Natural killer cell (primary cell): ENCODE measurements around the gene PSAT1. TPM values are rescaled to one million over a fixed set of nuclear protein-coding genes. Genes with fewer than 3 reads are reported as not detected.

ENCODE experiments used
- ATAC-seq, 3 donors: fragments of 150-1000 bp in 2 of 3; fragments of 200-7000 bp in 1 of 3; cut with Tn5 transposase; 1 replicate in 1 of 3; 2 replicates in 2 of 3; pipeline ENCODE4 v1.10.0; 2021; ENCODE audit warnings: mild to moderate bottlenecking in 2 of 3, moderate library complexity in 2 of 3
- DNase-seq, 2 donors: peaks; one replicate each; pipeline versions ENCODE4 v3.0.0 to v3.0.0-alpha.2; 2013 to 2021; ENCODE audit warnings: mixed read lengths in 1 of 2
- H3K27ac ChIP-seq: one replicate; pipeline ENCODE4 v1.5.1; 2013; ENCODE audit warnings: mild to moderate bottlenecking, low read length
- H3K27me3 ChIP-seq: one replicate; pipeline ENCODE4 v1.6.1; 2013; ENCODE audit warnings: low read length; ENCODE audit not compliant: control insufficient read depth, insufficient read depth
- H3K36me3 ChIP-seq: one replicate; pipeline ENCODE4 v1.6.1; 2013; ENCODE audit warnings: low read length; ENCODE audit not compliant: control insufficient read depth, insufficient read depth
- H3K4me1 ChIP-seq: one replicate; pipeline ENCODE4 v1.6.1; 2013; ENCODE audit warnings: low read length; ENCODE audit not compliant: control insufficient read depth, insufficient read depth
- H3K4me3 ChIP-seq: one replicate; pipeline ENCODE4 v1.5.1; 2013; ENCODE audit warnings: low read length
- H3K9me3 ChIP-seq: one replicate; pipeline ENCODE4 v1.6.1; 2013; ENCODE audit warnings: low read length; ENCODE audit not compliant: control insufficient read depth, insufficient read depth
- H3K27ac Mint-ChIP-seq, 2 donors: one replicate each; pipeline ENCODE4 v1.8.0; 2022; ENCODE audit warnings: mild to moderate bottlenecking in 2 of 2, mixed read lengths in 2 of 2, moderate library complexity in 1 of 2
- H3K27me3 Mint-ChIP-seq, 2 donors: one replicate each; pipeline ENCODE4 v1.8.0; 2022; ENCODE audit warnings: low read depth in 2 of 2, mixed read lengths in 2 of 2
- H3K36me3 Mint-ChIP-seq: one replicate; pipeline ENCODE4 v1.8.0; 2022; ENCODE audit warnings: mixed read lengths
- H3K4me1 Mint-ChIP-seq, 2 donors: one replicate each; pipeline ENCODE4 v1.8.0; 2022; ENCODE audit warnings: mixed read lengths in 2 of 2
- H3K4me3 Mint-ChIP-seq: one replicate; pipeline ENCODE4 v1.8.0; 2022; ENCODE audit warnings: mild to moderate bottlenecking, moderate library complexity, mixed read lengths
- H3K9me3 Mint-ChIP-seq, 2 donors: one replicate each; pipeline ENCODE4 v1.8.0; 2022; ENCODE audit warnings: mixed read lengths in 2 of 2
- CTCF ChIP-seq: fragments of 200-600 bp; IDR thresholded peaks from one replicate; pipeline ENCODE4 v1.8.0; 2022; ENCODE audit warnings: antibody characterized with exemption
- WGBS: methylation state at CpG from one replicate; pipeline ENCODE4 v1.1.7; 2013; ENCODE audit warnings: missing lambda C conversion rate; ENCODE audit not compliant: insufficient coverage; 5-methylcytosine and 5-hydroxymethylcytosine counted together
- intact Hi-C: fragments of 100-400 bp; cut with micrococcal nuclease; formaldehyde crosslinking; loops from one replicate; pipeline ENCODE4 v1.14.2; 2022
- total RNA-seq, 4 donors: library from RNA; stranded (reverse); fragments of 120-200 nt in 1 of 4; gene quantifications; one replicate each; pipeline versions ENCODE4 v1.2.3 to v1.2.4, GENCODE V29; 2013 to 2022

Gene PSAT1
- total RNA-seq, 3 donors from 2014 or later (not counting 1 experiment from before 2014, with no cell fraction given), result 1.1 to 3.3 (median 2.3) TPM

DNA sequence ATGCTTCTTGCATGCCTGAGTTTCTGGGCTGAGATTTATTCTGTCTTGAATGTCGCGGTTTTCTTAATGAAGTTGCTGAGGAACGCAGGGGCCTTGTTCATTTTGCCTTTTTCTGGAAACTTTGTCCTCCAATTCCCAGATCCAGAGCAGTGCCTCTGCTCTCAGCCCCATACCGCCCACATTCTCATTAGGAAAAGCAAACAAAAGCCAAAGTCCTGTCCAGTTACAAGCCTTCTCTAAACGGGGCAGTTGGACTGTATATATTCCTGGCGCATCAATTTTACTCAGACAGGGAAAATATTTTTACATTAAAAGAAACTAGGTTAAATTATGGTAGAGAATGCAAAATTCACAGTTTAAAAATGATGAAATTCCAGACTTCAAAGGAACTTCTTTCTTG, 1.2 kb upstream of the PSAT1 start:
- intact Hi-C loops, result no loop called here
- DNase-seq (no peak), ATAC-seq (no peak)
- Mint-ChIP-seq H3K36me3 (no peaks in the 10 kb centered on the region), H3K27ac (no peak overlapping the region), H3K4me1 (peaks cover 27 to 28% of the 10 kb centered on the region in 2 donors), H3K4me3 (peak overlapping the region; percentile 95), H3K27me3 (peaks cover 11 to 19% of the 10 kb centered on the region in 2 donors), H3K9me3 (no peaks in the 10 kb centered on the region)
- H3K4me3 ChIP-seq, result no peak overlapping the region
- WGBS, result 96% methylated on average over 4 of the region's 6 CpGs
- peaks cover 25% of the 10 kb centered on the region for H3K4me1 ChIP-seq
- no peaks in the 10 kb centered on the region for H3K9me3 ChIP-seq
- no peak overlapping the region for H3K27ac ChIP-seq
- peaks cover 11% of the 10 kb centered on the region for H3K27me3 ChIP-seq
- no peak for TF ChIP-seq CTCF
- no peaks in the 10 kb centered on the region for H3K36me3 ChIP-seq

DNA sequence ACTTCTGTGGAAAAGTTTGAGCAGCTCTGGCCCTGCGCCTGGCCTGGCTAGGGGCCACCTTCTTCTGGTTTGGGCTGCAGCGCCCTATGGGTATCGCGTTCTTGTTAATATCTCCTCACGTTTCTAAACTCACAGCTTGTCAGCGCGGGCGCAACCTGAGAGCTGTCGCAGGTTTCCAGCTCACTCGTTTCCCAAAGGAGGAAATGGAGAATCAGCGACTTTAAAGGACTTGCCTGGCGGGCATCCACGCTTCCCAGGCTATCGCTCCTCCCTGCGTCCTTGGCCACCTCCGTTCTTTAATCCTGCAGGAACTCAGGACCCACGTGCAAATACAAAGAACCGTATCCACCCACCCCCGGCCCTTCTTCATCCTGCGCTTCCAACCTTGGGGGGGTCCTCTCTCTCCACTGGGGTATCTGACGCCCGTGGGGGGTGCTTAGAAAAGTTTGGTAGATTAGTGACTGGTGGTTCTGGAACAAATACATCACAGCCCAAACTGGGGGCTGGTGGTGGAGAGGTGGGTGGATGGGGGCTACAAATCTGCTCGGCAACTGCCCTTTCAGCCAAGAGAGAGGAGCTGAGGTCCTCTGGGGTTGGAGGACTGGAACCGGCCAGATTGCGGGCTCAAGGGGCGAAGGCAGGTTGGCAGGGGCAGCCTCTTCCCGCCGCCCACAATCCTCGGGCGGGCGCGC, 578 bp upstream of the PSAT1 start:
- Histone ChIP-seq H3K27me3 (peaks cover 11% of the 10 kb centered on the region), H3K36me3 (no peaks in the 10 kb centered on the region), H3K4me1 (peaks cover 25% of the 10 kb centered on the region), H3K4me3 (peak overlapping the region; percentile 81), H3K27ac (no peak overlapping the region), H3K9me3 (no peaks in the 10 kb centered on the region)
- H3K27me3 Mint-ChIP-seq, result peaks cover 11 to 19% of the 10 kb centered on the region in 2 donors
- H3K4me1 Mint-ChIP-seq, result peaks cover 27 to 28% of the 10 kb centered on the region in 2 donors
- DNase-seq (peak in 1 of 2 donors; percentile 14), ATAC-seq (no peak)
- intact Hi-C loops, result no loop called here
- 13% methylated on average over 30 of the region's 32 CpGs for WGBS
- H3K9me3 Mint-ChIP-seq, result no peaks in the 10 kb centered on the region
- H3K4me3 Mint-ChIP-seq, result peak overlapping the region; percentile 95
- H3K27ac Mint-ChIP-seq, result peak overlapping the region; percentile 38 to 74
- H3K36me3 Mint-ChIP-seq, result no peaks in the 10 kb centered on the region
- no peak for TF ChIP-seq CTCF

GRCh38 chr9:78297672-78297961, 692 bp downstream of the PSAT1 start:
- peaks cover 25% of the 10 kb centered on the region for H3K4me1 ChIP-seq
- no peak for ATAC-seq
- no peaks in the 10 kb centered on the region for H3K36me3 ChIP-seq
- H3K27ac ChIP-seq, result no peak overlapping the region
- 1% methylated on average over 10 of the region's 10 CpGs for WGBS
- peak in 1 of 2 donors; percentile 51 for DNase-seq
- intact Hi-C loops, result no loop called here
- H3K27me3 Mint-ChIP-seq, result peaks cover 11 to 19% of the 10 kb centered on the region in 2 donors
- no peaks in the 10 kb centered on the region for H3K9me3 Mint-ChIP-seq
- peak overlapping the region in 1 of 2 donors; percentile 74 for H3K27ac Mint-ChIP-seq
- H3K36me3 Mint-ChIP-seq, result no peaks in the 10 kb centered on the region
- H3K9me3 ChIP-seq, result no peaks in the 10 kb centered on the region
- H3K4me3 ChIP-seq, result peak overlapping the region; percentile 81
- peaks cover 26 to 27% of the 10 kb centered on the region in 2 donors for H3K4me1 Mint-ChIP-seq
- TF ChIP-seq CTCF, result no peak
- H3K4me3 Mint-ChIP-seq, result peak overlapping the region; percentile 95
- H3K27me3 ChIP-seq, result peaks cover 11% of the 10 kb centered on the region
